GM18907 (cell line): Measurements from ENCODE around the gene BCAN.
"Not testable (repeated sequence)": the region's sequence is repeated elsewhere in the genome, so short reads cannot be mapped to it uniquely, and the experiment has no call there.

Experiments
- ATAC-seq: cut with Tn5 transposase; IDR thresholded peaks from one replicate; pipeline ENCODE4 v1.9.1; 2021; ENCODE audit warnings: mild to moderate bottlenecking, moderate library complexity; ENCODE audit not compliant: unreplicated experiment

The BCAN gene

GRCh38 chr1:156616463-156616862 lies 25.5 kb upstream of the BCAN start:
- no peak for ATAC-seq

GRCh38 chr1:156618853-156619581 lies 22.9 kb upstream of the BCAN start, which contains the start of gene HAPLN2:
HAPLN2 (plus strand) TSS chr1:156619415; CDS start chr1:156623491, 4,076 bp downstream.
- ATAC-seq = no peak

- no peak for ATAC-seq
These were observed 22.3 kb upstream of the BCAN start for GRCh38 chr1:156619582-156619955.

GRCh38 chr1:156622581-156623297 lies 19.2 kb upstream of the BCAN start:
- ATAC-seq = no peak

- ATAC-seq = no peak
These were observed 17.7 kb upstream of the BCAN start for GRCh38 chr1:156623946-156624813.

- no peak for ATAC-seq
These were observed 17.0 kb upstream of the BCAN start for GRCh38 chr1:156624814-156625435.

- ATAC-seq = no peak
These were observed 16.4 kb upstream of the BCAN start for GRCh38 chr1:156625436-156626078.

- no peak for ATAC-seq
These were observed 15.9 kb upstream of the BCAN start for GRCh38 chr1:156626079-156626438.

GRCh38 chr1:156627313-156627880 lies 14.5 kb upstream of the BCAN start:
- no peak for ATAC-seq

- ATAC-seq = no peak
These were observed 12.0 kb upstream of the BCAN start for GRCh38 chr1:156629823-156630449.

- not testable (repeated sequence) for ATAC-seq
These were observed 10.8 kb upstream of the BCAN start for GRCh38 chr1:156631152-156631551.

- no peak for ATAC-seq
These were observed 9.6 kb upstream of the BCAN start for GRCh38 chr1:156632355-156632754.

GRCh38 chr1:156638189-156638985 lies 3.5 kb upstream of the BCAN start:
- no peak for ATAC-seq

- ATAC-seq = no peak
These were observed 2.3 kb upstream of the BCAN start for GRCh38 chr1:156639601-156640101.

- no peak for ATAC-seq
These were observed 843 bp upstream of the BCAN start for GRCh38 chr1:156640842-156641706.

GRCh38 chr1:156642265-156643048 lies 540 bp downstream of the BCAN start:
- ATAC-seq = no peak
